Fibroblast of villous mesenchyme (primary cell): ENCODE measurements around the gene FCAR. TPM values are rescaled to one million over a fixed set of nuclear protein-coding genes. Genes with fewer than 3 reads are reported as not detected.
"Not testable (repeated sequence)": the region's sequence is repeated elsewhere in the genome, so short reads cannot be mapped to it uniquely, and the experiment has no call there.

Source experiments
- DNase-seq: peaks from one replicate; pipeline ENCODE4 v3.0.0-alpha.2; 2010; ENCODE audit warnings: low read depth
- H3K4me3 ChIP-seq: 2 replicates; pipeline ENCODE4 v1.5.1; 2011; ENCODE audit warnings: low read depth, mild to moderate bottlenecking, low read length
- total RNA-seq: library from RNA; depleted of rRNA; stranded (reverse); fragments of >200 nt; gene quantifications from 2 replicates; pipeline ENCODE4 v1.2.3, GENCODE V29; 2012
- TF ChIP-seq, protein P1 (sequence below): IDR thresholded peaks from 2 replicates; pipeline ENCODE4 v1.5.1; 2012; ENCODE audit warnings: low read depth, mild to moderate bottlenecking, low read length; ENCODE audit not compliant: insufficient read depth

The FCAR gene
- total RNA-seq, result not detected in 2 replicates

DNA sequence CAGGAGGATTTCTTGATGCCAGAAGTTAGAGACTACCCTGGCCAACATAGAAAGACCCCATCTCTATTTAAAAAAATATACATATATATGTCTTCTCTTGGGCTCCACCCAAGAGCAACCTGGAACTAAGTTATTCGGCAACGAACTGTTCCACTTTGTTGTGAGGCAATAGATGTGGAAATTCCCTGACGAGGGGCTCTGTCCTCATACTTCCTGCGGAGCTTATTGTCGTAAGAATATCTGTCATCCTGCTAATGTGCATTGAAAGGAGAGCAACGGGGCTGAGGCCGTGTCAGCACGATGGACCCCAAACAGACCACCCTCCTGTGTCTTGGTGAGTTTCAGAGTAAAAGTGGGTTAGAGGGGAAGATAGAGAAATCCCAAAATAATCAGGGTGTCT, at the start of gene FCAR:
FCAR (plus strand) TSS at position 246 of the 400 bp plus-strand sequence; CDS start at position 301, 55 bp downstream.
- no peak for DNase-seq
- H3K4me3 ChIP-seq, result no peak within 1 kb of the TSS
- TF ChIP-seq, protein P1, sequence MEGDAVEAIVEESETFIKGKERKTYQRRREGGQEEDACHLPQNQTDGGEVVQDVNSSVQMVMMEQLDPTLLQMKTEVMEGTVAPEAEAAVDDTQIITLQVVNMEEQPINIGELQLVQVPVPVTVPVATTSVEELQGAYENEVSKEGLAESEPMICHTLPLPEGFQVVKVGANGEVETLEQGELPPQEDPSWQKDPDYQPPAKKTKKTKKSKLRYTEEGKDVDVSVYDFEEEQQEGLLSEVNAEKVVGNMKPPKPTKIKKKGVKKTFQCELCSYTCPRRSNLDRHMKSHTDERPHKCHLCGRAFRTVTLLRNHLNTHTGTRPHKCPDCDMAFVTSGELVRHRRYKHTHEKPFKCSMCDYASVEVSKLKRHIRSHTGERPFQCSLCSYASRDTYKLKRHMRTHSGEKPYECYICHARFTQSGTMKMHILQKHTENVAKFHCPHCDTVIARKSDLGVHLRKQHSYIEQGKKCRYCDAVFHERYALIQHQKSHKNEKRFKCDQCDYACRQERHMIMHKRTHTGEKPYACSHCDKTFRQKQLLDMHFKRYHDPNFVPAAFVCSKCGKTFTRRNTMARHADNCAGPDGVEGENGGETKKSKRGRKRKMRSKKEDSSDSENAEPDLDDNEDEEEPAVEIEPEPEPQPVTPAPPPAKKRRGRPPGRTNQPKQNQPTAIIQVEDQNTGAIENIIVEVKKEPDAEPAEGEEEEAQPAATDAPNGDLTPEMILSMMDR, result no peak

DNA sequence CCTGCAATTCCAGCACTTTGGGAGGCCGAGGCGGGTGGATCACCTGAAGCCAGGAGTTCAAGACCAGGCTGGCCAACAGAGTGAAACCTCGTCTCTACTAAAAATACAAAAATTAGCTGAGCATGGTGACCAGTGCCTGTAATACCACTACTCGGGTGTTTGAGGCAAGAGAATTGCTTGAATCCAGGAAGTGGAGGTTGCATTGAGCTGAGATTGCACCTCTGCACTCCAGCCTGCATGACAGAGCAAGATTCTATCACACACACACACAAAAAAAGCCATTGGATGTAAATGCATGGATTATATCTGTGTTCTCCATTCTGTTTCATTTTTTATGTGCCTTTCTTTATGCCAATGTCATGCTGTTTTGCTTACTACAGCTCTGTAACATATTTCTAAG, 49.6 kb upstream of the FCAR start:
- DNase-seq, H3K4me3 ChIP-seq: not testable (repeated sequence)

DNA sequence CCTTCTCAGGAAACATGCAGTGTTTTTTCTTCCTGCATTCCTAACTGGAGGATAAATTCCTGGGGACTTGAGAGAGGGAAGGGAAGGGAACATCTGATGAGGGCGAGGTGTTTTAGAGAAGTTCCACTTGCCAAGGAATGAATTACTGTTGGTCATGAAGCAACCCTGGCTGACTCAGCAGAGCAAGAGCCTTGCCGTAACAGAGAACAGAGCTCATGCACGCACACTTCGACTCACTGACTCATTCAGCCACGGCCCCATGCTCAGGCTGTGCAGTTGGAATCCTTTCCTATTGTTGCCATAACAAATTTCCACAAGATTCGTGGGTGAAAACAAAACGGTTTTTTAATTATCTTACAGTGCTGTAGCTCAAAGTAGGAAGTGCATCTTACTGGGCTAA, 48.7 kb upstream of the FCAR start:
- H3K4me3 ChIP-seq, DNase-seq: not testable (repeated sequence)

DNA sequence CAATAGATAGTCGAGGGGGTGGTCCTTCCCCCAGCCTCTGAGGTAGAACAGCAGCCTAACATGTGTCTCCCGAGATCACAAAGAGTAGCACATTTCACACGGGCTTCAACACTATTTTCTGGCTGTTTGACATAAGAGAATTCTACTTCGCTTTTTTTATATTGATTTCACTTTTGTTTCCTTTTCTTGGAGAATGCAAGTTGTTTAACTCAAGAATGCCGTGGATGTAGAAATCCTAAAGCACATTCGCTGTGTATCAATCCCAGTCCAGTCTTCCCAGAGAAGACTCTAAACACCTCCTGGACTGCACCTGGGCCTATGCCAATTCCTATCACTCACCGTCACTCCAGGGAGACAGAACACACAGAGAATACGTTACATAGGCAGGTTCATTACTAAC, 46.0 kb upstream of the FCAR start:
- not testable (repeated sequence) for H3K4me3 ChIP-seq, DNase-seq

DNA sequence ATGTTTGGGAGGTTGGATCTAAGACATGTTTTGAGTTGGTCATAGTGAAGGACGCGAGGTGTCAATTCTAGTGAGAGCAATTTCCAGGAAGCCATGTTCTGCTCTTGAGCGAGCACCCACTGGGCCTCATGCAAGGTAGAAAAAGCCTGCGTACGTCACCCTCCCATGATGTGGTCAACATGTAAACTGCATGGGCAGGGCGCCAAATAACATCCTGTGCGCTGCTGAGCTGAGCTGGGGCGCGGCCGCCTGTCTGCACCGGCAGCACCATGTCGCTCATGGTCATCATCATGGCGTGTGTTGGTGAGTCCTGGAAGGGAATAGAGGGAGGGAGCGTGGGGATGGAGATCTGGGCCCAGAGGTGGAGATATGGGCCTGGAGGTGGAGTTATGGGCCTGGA, 41.5 kb upstream of the FCAR start, which contains the start of gene KIR2DS4:
KIR2DS4 (plus strand) TSS at position 181 of the 400 bp plus-strand sequence.
- DNase-seq, H3K4me3 ChIP-seq: not testable (repeated sequence)

DNA sequence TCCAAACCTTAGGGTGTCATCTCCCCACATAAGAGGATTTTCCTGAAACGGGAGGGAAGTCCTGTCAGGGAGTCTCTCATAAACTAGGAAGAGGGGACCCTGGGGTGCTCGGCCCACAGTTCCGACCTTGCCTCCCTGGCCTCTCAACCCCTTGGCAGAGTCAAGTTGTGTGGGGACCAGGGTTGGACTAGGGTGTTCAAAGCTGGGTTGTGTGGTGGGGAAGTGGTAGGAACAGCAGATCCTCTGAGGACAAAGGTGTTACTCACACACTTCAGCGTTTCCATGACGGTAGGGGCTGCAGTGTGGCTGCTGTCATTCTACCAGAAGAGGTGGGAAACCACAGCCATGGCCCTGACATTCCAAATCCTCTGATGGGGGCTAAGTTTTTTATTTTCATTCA, 38.9 kb upstream of the FCAR start:
- DNase-seq, H3K4me3 ChIP-seq: not testable (repeated sequence)

DNA sequence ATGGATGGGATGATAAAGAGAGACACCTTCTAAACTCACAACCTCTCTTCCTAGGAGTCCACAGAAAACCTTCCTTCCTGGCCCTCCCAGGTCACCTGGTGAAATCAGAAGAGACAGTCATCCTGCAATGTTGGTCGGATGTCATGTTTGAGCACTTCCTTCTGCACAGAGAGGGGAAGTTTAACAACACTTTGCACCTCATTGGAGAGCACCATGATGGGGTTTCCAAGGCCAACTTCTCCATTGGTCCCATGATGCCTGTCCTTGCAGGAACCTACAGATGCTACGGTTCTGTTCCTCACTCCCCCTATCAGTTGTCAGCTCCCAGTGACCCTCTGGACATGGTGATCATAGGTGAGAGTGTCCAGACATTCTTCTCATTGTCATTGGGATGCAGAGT, 36.5 kb upstream of the FCAR start:
- not testable (repeated sequence) for DNase-seq, H3K4me3 ChIP-seq

DNA sequence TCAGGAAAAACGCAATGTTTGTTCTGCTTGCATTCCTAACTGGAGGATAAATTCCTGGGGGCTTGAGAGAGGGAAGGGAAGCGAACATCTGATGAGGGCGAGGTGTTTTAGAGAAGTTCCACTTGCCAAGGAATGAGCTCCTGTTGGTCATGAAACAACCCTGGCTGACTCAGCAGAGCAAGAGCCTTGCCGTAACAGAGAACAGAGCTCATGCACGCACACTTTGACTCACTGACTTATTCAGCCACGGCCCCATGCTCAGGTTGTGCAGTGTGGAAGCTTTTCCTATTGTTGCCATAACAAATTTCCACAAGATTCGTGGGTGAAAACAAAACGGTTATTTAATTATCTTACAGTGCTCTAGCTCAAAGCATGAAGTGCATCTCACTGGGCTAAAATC, 30.9 kb upstream of the FCAR start:
- H3K4me3 ChIP-seq, DNase-seq: not testable (repeated sequence)

DNA sequence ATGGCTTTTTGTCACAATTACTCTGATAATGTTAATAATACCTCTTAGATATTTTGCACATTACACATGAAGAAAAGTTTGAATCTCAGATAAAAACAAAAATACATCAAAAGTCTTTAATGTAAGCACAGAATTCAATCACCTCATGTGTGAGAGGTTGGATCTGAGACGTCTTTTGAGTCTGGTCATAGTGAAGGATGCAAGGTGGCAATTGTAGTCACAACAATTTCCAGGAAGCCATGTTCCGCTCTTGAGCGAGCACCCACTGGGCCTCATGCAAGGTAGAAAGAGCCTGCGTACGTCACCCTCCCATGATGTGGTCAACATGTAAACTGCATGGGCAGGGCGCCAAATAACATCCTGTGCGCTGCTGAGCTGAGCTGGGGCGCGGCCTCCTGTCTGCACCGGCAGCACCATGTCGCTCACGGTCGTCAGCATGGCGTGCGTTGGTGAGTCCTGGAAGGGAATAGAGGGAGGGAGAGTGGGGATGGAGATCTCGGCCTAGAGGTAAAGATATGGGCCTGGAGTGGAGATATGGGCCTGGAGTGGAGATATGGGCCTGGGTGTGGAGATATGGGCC, 23.9 kb upstream of the FCAR start, which contains the start of gene KIR3DL2:
KIR3DL2 (plus strand) TSS at position 383 of the 580 bp plus-strand sequence; CDS start at position 416, 33 bp downstream.
- not testable (repeated sequence) for DNase-seq, H3K4me3 ChIP-seq

DNA sequence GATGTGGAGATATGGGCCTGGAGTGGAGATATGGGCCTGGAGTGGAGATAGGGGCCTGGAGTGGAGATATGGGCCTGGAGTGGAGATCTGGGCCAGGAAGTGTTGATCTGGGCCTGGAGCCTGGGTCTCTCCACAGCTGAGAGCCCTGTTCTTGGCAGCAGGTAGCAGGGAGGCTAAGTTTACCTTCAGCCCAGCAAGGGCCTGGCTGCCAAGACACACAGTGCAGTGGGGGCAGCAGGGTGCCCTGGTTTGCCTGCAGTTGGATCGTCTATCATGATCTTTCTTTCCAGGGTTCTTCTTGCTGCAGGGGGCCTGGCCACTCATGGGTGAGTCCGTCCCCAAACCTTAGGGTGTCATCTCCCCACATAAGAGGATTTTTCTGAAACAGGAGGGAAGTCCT, 23.1 kb upstream of the FCAR start:
- no peak overlapping the region for H3K4me3 ChIP-seq
- no peak for DNase-seq
- TF ChIP-seq, protein P1, result no peak

DNA sequence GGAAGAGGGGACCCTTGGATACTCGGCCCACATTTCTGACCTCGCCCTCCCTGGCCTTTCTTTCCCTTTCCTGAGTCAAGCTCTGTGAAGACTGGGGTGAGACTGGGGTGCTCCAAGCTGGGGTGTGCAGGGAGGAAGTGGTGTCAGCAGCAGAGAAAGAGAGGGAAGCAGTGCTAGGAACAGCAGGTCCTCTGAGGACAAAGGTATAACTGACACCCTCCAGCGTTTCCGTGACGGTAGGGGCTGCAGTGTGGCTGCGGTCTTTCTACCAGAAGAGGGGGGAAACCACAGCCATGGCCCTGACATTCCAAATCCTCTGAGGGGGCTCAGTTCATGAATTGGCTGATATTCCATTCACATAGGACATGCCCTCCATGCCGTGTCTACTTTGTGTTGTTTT, 22.7 kb upstream of the FCAR start:
- no peak overlapping the region for H3K4me3 ChIP-seq
- TF ChIP-seq, protein P1, result no peak
- no peak for DNase-seq

DNA sequence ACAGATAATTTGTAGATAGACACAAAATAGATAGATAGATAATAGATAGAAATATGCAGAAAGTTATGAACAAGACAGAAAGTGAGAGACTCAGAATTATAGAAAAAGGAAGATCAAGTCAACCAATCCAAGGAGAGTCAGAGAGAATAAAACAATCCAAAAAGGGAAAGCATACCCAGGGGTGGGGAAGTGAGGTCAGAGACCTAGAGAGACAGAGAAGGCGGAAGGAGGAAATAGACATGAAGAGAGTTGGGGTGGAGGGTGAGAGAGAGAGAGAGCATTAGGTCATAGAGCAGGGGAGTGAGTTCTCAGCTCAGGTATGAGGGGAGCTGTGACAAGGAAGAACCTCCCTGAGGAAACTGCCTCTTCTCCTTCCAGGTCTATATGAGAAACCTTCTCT, 18.8 kb upstream of the FCAR start:
- not testable (repeated sequence) for H3K4me3 ChIP-seq

DNA sequence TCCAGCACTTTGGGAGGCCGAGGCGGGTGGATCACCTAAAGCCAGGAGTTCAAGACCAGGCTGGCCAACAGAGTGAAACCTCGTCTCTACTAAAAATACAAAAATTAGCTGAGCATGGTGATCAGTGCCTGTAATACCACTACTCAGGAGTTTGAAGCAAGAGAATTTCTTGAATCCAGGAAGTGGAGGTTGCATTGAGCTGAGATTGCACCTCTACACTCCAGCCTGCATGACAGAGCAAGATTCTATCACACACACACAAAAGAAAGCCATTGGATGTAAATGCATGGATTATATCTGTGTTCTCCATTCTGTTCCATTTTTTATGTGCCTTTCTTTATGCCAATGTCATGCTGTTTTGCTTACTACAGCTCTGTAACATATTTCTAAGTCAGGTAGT, 15.6 kb upstream of the FCAR start:
- not testable (repeated sequence) for H3K4me3 ChIP-seq, DNase-seq

More for the DNA sequence above, 18.8 kb upstream of the FCAR start:
- DNase-seq, result not testable (repeated sequence)

DNA sequence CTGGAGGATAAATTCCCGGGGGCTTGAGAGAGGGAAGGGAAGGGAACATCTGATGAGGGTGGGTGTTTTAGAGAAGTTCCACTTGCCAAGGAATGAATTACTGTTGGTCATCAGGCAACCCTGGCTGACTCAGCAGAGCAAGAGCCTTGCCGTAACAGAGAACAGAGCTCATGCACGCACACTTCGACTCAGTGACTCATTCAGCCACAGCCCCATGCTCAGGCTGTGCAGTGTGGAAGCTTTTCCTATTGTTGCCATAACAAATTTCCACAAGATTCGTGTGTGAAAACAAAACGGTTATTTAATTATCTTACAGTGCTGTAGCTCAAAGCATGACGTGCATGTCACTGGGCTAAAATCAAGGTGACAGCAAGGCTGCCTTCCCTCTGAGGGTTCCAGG, 14.6 kb upstream of the FCAR start:
- not testable (repeated sequence) for H3K4me3 ChIP-seq, DNase-seq

DNA sequence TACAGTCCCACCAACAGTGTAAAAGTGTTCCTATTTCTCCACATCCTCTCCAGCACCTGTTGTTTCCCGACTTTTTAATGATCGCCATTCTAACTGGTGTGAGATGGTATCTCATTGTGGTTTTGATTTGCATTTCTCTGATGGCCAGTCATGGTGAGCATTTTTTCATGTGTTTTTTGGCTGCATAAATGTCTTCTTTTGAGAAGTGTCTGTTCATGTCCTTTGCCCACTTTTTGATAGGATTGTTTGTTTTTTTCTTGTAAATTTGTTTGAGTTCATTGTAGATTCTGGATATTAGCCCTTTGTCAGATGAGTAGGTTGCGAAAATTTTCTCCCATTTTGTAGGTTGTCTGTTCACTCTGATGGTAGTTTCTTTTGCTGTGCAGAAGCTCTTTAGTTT, 10.6 kb upstream of the FCAR start:
- H3K4me3 ChIP-seq, DNase-seq: not testable (repeated sequence)
